Spleen (tissue), 11 donors: Measurements from ENCODE around the gene RABEP1. TPM values are rescaled to one million over a fixed set of nuclear protein-coding genes. Genes with fewer than 3 reads are reported as not detected.

ENCODE experiments used
- DNase-seq: peaks from one replicate; pipeline ENCODE4 v3.0.0-alpha.2; 2020
- H3K27ac ChIP-seq, 8 donors: fragments of 200-600 bp; sonication (generic) in 7 of 8; 1 replicate in 4 of 8; 2 replicates in 4 of 8; pipeline versions ENCODE4 v1.5.0 to v1.8.0; 2016 to 2021; ENCODE audit warnings: inconsistent platforms in 4 of 8, mild to moderate bottlenecking in 4 of 8, moderate library complexity in 1 of 8
- H3K27me3 ChIP-seq, 7 donors: fragments of 200-600 bp; sonication (generic) in 6 of 7; replicated peaks in 1 of 7; 1 replicate in 4 of 7; 2 replicates in 3 of 7; pipeline versions ENCODE4 v1.5.0 to v1.8.0; 2016 to 2021; ENCODE audit warnings: inconsistent platforms in 3 of 7, mild to moderate bottlenecking in 1 of 7
- H3K36me3 ChIP-seq, 6 donors: fragments of 200-600 bp; sonication (generic) in 5 of 6; 1 replicate in 4 of 6; 2 replicates in 2 of 6; pipeline versions ENCODE4 v1.5.0 to v1.8.0; 2016 to 2021; ENCODE audit warnings: inconsistent platforms in 2 of 6
- H3K4me1 ChIP-seq, 6 donors: fragments of 200-600 bp; sonication (generic) in 5 of 6; 1 replicate in 3 of 6; 2 replicates in 3 of 6; pipeline versions ENCODE4 v1.5.0 to v1.8.0; 2016 to 2021; ENCODE audit warnings: inconsistent platforms in 3 of 6
- H3K4me3 ChIP-seq, 8 donors: fragments of 200-600 bp; sonication (generic) in 7 of 8; 1 replicate in 4 of 8; 2 replicates in 4 of 8; pipeline versions ENCODE4 v1.5.0 to v1.8.0; 2016 to 2021; ENCODE audit warnings: inconsistent platforms in 4 of 8, mild to moderate bottlenecking in 4 of 8, moderate library complexity in 2 of 8
- H3K9me3 ChIP-seq, 8 donors: fragments of 200-600 bp; sonication (generic) in 7 of 8; 1 replicate in 4 of 8; 2 replicates in 4 of 8; pipeline versions ENCODE4 v1.5.0 to v1.8.0; 2016 to 2021; ENCODE audit warnings: inconsistent platforms in 4 of 8
- POLR2A ChIP-seq, 3 donors: fragments of 450-650 bp; IDR thresholded peaks; one replicate each; pipeline ENCODE4 v1.5.1; 2017; ENCODE audit warnings: antibody characterized with exemption in 3 of 3, mild to moderate bottlenecking in 1 of 3
- POLR2AphosphoS5 ChIP-seq, 3 donors: sonication (generic); formaldehyde crosslinking; IDR thresholded peaks; one replicate each; pipeline ENCODE4 v1.5.1; 2017; ENCODE audit warnings: antibody characterized with exemption in 3 of 3
- WGBS, 5 donors: extraction: QIAGEN DNeasy Blood & Tissue Kit in 3 of 5; methylation state at CpG; one replicate each; pipeline versions ENCODE4 v1.1.5 to v1.1.7; 2013 to 2018; 5-methylcytosine and 5-hydroxymethylcytosine counted together
- intact Hi-C: fragments of 100-400 bp; cut with DNase I; formaldehyde crosslinking; loops from one replicate; pipeline ENCODE4 v1.15.0; 2023; ENCODE audit warnings: low total_unique reads
- polyA plus RNA-seq, 3 donors: library from polyadenylated mRNA; stranded (reverse); fragments of 200-250 nt; gene quantifications; one replicate each; pipeline ENCODE4 v1.2.1, GENCODE V29; 2013
- total RNA-seq, 7 donors: library from RNA; depleted of rRNA in 3 of 7; stranded (reverse); fragments of >200 nt in 3 of 7; fragmentation: NEBNext Ultra II Directional in 4 of 7; extraction: Animal tissue kit (Norgen Biotek cat#: 25700) in 4 of 7; gene quantifications; one replicate each; pipeline versions ENCODE4 v1.1.0 to v1.2.1, GENCODE V29; 2016 to 2021
- TF ChIP-seq, protein P1 (sequence below), 11 experiments: fragments of 200-600 bp in 7 of 11; fragments of 450-650 bp in 4 of 11; sonication (generic) in 4 of 11; IDR thresholded peaks in 8 of 11; conservative IDR thresholded peaks in 3 of 11; 1 replicate in 7 of 11; 2 replicates in 4 of 11; pipeline versions ENCODE4 v1.4.0 to v1.8.0; 2016 to 2021; ENCODE audit warnings: antibody characterized with exemption in 11 of 11, inconsistent platforms in 4 of 11, mild to moderate bottlenecking in 1 of 11
- donor health status: healthy with polysubstance abuse.
- donor health status: DM: no; HTN: no; CAD: no; lungs with moderate emphysema.
- donor health status: DM: no; HTN: no; CAD: no.
- donor health status: Bipolar disorder and iron deficiency.
- donor health status: healthy.
- donor health status: DM: no; HTN: no; CAD: no.
- donor health status: DM: yes; HTN: yes; CAD: no.

Gene RABEP1
- total and polyA plus RNA-seq, 10 donors, result 17.1 to 58.0 (median 50.1) TPM

DNA sequence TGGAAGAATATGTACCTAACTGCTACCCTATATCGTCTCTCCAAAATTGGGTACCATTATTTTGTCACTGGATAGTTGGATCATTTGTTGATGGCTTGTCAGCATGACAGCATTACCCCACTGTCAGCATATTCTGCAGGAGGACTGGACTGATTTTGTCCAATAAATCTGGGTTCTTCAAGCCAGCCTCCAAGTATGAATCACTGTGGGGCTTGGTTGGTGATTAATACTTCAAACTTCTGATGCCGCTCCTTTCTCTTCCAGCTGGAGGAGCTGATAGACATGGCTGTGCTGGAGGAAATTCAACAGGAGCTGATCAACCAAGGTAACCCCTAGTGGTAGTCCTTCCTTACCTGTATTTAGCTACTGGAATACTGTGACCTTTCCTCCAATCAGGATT, 140.4 kb downstream of the RABEP1 start:
- no peak overlapping the region for H3K27ac ChIP-seq
- H3K9me3 ChIP-seq, result no peaks in the 10 kb centered on the region
- no peak overlapping the region for H3K4me3 ChIP-seq
- H3K36me3 ChIP-seq, result peaks cover 0 to 68% (median 56%) of the 10 kb centered on the region in 6 donors
- intact Hi-C loops, result no loop called here
- no peak for DNase-seq
- H3K4me1 ChIP-seq, result peaks cover 20 to 67% (median 28%) of the 10 kb centered on the region in 6 donors
- H3K27me3 ChIP-seq, result no peaks in the 10 kb centered on the region
- 95 to 98% (median 96%) methylated on average over 2 of the region's 2 CpGs for WGBS, 5 donors
- no peak for TF ChIP-seq POLR2A (IDR thresholded peaks at IDR 0.05)
- TF ChIP-seq POLR2AphosphoS5 (IDR thresholded peaks at IDR 0.05), result no peak
- TF ChIP-seq, protein P1, sequence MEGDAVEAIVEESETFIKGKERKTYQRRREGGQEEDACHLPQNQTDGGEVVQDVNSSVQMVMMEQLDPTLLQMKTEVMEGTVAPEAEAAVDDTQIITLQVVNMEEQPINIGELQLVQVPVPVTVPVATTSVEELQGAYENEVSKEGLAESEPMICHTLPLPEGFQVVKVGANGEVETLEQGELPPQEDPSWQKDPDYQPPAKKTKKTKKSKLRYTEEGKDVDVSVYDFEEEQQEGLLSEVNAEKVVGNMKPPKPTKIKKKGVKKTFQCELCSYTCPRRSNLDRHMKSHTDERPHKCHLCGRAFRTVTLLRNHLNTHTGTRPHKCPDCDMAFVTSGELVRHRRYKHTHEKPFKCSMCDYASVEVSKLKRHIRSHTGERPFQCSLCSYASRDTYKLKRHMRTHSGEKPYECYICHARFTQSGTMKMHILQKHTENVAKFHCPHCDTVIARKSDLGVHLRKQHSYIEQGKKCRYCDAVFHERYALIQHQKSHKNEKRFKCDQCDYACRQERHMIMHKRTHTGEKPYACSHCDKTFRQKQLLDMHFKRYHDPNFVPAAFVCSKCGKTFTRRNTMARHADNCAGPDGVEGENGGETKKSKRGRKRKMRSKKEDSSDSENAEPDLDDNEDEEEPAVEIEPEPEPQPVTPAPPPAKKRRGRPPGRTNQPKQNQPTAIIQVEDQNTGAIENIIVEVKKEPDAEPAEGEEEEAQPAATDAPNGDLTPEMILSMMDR (IDR thresholded peaks at IDR 0.05 in 8 of 11, conservative IDR thresholded peaks at IDR 0.05 in 3 of 11), result no peak

DNA sequence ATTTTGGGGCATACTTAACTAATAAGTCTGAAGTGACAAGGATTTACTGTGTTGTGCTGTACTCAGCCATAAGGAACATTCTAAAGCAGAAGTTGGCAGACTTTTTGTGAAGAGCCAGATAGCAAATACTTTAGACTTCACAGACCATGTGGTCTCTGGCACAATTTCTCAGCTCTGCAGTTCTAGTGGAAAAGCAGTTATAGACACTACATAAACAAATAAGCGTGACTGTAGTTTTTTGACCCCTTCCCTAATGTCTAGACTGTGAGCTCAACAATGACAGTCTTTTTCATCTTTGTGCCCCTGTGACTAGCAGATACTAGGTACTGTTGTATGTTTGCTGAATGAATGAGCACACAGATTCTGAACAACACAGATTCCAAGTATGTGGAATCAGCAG, 142.8 kb downstream of the RABEP1 start:
- Histone ChIP-seq H3K27me3 (no peaks in the 10 kb centered on the region), H3K4me3 (no peak overlapping the region), H3K4me1 (peaks cover 9 to 54% (median 15%) of the 10 kb centered on the region in 6 donors), H3K9me3 (no peaks in the 10 kb centered on the region), H3K27ac (no peak overlapping the region), H3K36me3 (peaks cover 0 to 88% (median 77%) of the 10 kb centered on the region in 6 donors)
- no peak for DNase-seq
- WGBS, 5 donors, result 87 to 100% (median 97%) methylated on average over 1 of the region's 1 CpG
- intact Hi-C loops, result no loop called here
- TF ChIP-seq, protein P1 (IDR thresholded peaks at IDR 0.05 in 8 of 11, conservative IDR thresholded peaks at IDR 0.05 in 3 of 11), result no peak
- TF ChIP-seq POLR2AphosphoS5 (IDR thresholded peaks at IDR 0.05) (no peak), POLR2A (IDR thresholded peaks at IDR 0.05) (no peak)

DNA sequence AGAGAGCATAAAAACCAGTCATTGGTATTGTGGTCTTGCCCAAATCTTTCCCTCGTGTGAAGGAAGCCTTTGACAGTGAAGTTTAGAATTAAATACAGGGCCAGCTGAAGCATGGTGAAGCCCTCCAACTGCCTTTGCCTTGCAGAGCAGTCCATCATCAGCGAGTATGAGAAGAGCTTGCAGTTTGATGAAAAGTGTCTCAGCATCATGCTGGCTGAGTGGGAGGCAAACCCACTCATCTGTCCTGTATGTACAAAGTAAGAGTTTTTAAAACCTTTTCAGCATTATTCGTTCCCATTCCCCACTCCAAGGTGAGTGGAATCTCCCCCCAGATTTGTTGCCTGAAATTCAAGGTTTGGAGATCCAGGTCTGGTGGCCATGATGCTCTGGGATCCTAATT, 143.7 kb downstream of the RABEP1 start:
- Histone ChIP-seq H3K4me1 (peaks cover 7 to 46% (median 11%) of the 10 kb centered on the region in 6 donors), H3K36me3 (peaks cover 0 to 97% (median 84%) of the 10 kb centered on the region in 6 donors), H3K27ac (no peak overlapping the region), H3K27me3 (no peaks in the 10 kb centered on the region), H3K4me3 (no peak overlapping the region), H3K9me3 (no peaks in the 10 kb centered on the region)
- TF ChIP-seq POLR2AphosphoS5 (IDR thresholded peaks at IDR 0.05) (no peak), POLR2A (IDR thresholded peaks at IDR 0.05) (no peak)
- TF ChIP-seq, protein P1 (IDR thresholded peaks at IDR 0.05 in 8 of 11, conservative IDR thresholded peaks at IDR 0.05 in 3 of 11), result no peak
- WGBS, 5 donors, result 64 to 93% (median 77%) methylated on average over 3 of the region's 3 CpGs
- intact Hi-C loops, result no loop called here
- no peak for DNase-seq

DNA sequence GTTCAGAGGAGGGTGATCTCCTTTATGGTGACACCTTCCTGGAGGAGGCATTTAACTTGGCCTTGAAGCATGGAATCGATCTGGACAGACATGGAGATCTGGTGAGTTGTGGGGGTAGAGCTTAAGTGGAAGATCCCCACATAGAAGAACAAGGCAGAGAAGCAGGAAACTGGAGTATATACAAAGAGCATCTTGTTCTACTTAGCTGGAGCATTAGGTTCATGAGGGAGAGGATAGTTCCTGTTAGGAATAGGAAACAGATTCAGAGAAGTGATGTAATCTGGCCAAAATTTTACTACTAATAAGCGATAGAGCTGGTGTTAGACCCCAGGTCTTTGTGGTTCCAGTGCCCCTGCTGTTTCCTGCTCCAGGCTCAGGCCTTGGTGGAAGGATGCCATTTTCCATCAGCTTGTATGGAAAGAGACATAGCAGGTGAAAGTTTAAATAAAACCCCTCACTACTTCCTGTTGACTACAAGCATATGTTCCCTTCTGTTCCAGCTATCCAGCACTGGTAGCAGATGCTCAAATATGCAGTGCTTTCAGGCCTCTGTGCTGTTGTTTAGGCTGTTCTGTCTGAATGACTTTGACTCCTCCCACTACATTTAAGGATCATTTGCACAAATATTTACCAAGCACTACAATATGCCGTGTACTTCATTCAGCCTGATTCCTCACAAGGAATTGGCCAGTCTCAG, 147.3 kb downstream of the RABEP1 start:
- WGBS, 5 donors, result 73 to 89% (median 82%) methylated on average over 3 of the region's 3 CpGs
- intact Hi-C loops, result no loop called here
- Histone ChIP-seq H3K36me3 (peaks cover 2 to 100% (median 96%) of the 10 kb centered on the region in 6 donors), H3K27me3 (no peaks in the 10 kb centered on the region), H3K9me3 (no peaks in the 10 kb centered on the region), H3K27ac (peak overlapping the region in 1 of 8 donors; percentile 7), H3K4me1 (peaks cover 0 to 11% (median 0%) of the 10 kb centered on the region in 6 donors), H3K4me3 (no peak overlapping the region)
- TF ChIP-seq POLR2AphosphoS5 (IDR thresholded peaks at IDR 0.05), result no peak
- DNase-seq, result no peak
